PC-9 (cell line): ENCODE measurements around the gene SLC12A1.

ENCODE experiments used
- EZH2 ChIP-seq: fragments of 200-600 bp; sonication (generic); IDR thresholded peaks from 2 replicates; pipeline ENCODE4 v1.8.0; 2017; ENCODE audit warnings: antibody characterized with exemption, low read depth
- TF ChIP-seq, protein P1 (sequence below): fragments of 200-600 bp; sonication (generic); conservative IDR thresholded peaks from 2 replicates; pipeline ENCODE4 v1.6.1; 2017; ENCODE audit warnings: mixed run types, antibody characterized with exemption, mild to moderate bottlenecking, moderate library complexity

DNA sequence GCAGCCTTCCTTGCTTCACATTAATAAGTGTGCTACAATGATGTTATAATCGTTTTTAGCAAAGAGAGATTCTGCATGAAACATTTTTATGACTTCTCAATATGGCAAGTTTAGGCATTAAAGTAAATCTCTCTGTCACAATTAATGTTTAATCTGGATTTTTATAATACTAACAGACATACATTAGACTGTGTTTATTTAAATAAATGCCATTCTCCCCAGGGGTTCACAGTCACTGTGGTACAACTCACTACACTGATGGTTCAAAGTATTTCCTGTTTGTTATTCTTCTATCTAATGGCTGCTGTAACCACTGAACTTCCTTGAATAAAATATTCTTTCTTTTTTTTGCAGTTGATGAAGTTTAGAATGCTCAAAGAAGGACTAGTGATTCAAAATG lies 59.0 kb downstream of the SLC12A1 start:
- TF ChIP-seq, protein P1, sequence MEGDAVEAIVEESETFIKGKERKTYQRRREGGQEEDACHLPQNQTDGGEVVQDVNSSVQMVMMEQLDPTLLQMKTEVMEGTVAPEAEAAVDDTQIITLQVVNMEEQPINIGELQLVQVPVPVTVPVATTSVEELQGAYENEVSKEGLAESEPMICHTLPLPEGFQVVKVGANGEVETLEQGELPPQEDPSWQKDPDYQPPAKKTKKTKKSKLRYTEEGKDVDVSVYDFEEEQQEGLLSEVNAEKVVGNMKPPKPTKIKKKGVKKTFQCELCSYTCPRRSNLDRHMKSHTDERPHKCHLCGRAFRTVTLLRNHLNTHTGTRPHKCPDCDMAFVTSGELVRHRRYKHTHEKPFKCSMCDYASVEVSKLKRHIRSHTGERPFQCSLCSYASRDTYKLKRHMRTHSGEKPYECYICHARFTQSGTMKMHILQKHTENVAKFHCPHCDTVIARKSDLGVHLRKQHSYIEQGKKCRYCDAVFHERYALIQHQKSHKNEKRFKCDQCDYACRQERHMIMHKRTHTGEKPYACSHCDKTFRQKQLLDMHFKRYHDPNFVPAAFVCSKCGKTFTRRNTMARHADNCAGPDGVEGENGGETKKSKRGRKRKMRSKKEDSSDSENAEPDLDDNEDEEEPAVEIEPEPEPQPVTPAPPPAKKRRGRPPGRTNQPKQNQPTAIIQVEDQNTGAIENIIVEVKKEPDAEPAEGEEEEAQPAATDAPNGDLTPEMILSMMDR = no peak
- no peak for TF ChIP-seq EZH2
